MCF 10A (cell line): Measurements from ENCODE around the gene NKX2-2. TPM values are rescaled to one million over a fixed set of nuclear protein-coding genes. Genes with fewer than 3 reads are reported as not detected.

Source experiments
- BruUV-seq: library from RNA; stranded (reverse); fragments of 400-500 nt; replicated peaks from 2 replicates; lab custom pipeline; 2021; lab: Mats Ljungman, UMichigan
- CTCF ChIA-PET: fragments of 300-600 bp; sonication (Branson Sonifier 250); formaldehyde crosslinking; extraction: SDS; loops from one replicate; lab custom pipeline; 2021; ENCODE audit warnings: antibody characterized with exemption, inconsistent platforms; lab: Yijun Ruan, JAX
- POLR2A ChIA-PET: fragments of 300-600, 350-650 bp; sonication (Branson Sonifier 250); formaldehyde crosslinking; extraction: SDS; loops from one replicate; lab custom pipeline; 2020; ENCODE audit warnings: antibody characterized with exemption, inconsistent platforms; lab: Yijun Ruan, JAX
- DNase-seq: peaks from one replicate; pipeline ENCODE4 v3.0.0-alpha.2; 2018; ENCODE audit not compliant: unreplicated experiment
- H3K27ac Mint-ChIP-seq: one replicate; pipeline ENCODE4 v1.8.0; 2022; ENCODE audit warnings: mild to moderate bottlenecking, low read depth, mixed read lengths; ENCODE audit not compliant: unreplicated experiment
- H3K27me3 Mint-ChIP-seq: one replicate; pipeline ENCODE4 v1.8.0; 2022; ENCODE audit warnings: mixed read lengths; ENCODE audit not compliant: insufficient read depth, unreplicated experiment
- H3K36me3 Mint-ChIP-seq: one replicate; pipeline ENCODE4 v1.8.0; 2022; ENCODE audit warnings: mild to moderate bottlenecking, moderate library complexity, mixed read lengths; ENCODE audit not compliant: insufficient read depth, unreplicated experiment
- H3K4me1 Mint-ChIP-seq: one replicate; pipeline ENCODE4 v1.8.0; 2022; ENCODE audit warnings: mixed read lengths; ENCODE audit not compliant: insufficient read depth, unreplicated experiment
- H3K4me3 Mint-ChIP-seq: one replicate; pipeline ENCODE4 v1.8.0; 2022; ENCODE audit warnings: mild to moderate bottlenecking, moderate library complexity, mixed read lengths; ENCODE audit not compliant: unreplicated experiment
- H3K9me3 Mint-ChIP-seq: one replicate; pipeline ENCODE4 v1.8.0; 2022; ENCODE audit warnings: mixed read lengths; ENCODE audit not compliant: unreplicated experiment
- CTCF ChIP-seq: fragments of 200-600 bp; IDR thresholded peaks from one replicate; pipeline ENCODE4 v1.8.0; 2022; ENCODE audit warnings: antibody characterized with exemption, mild to moderate bottlenecking; ENCODE audit not compliant: unreplicated experiment
- intact Hi-C: fragments of 100-400 bp; cut with micrococcal nuclease; formaldehyde crosslinking; loops from 2 replicates; pipeline ENCODE4 v1.14.1; 2022
- total RNA-seq: library from RNA; stranded (reverse); gene quantifications from 2 replicates; pipeline ENCODE4 v1.2.3, GENCODE V29; 2022

NKX2-2 gene
- total RNA-seq, 1 experiment from 2014 or later, result not detected

- Mint-ChIP-seq H3K27me3 (peaks cover 34% of the 10 kb centered on the region), H3K36me3 (no peaks in the 10 kb centered on the region), H3K27ac (no peak overlapping the region), H3K9me3 (no peaks in the 10 kb centered on the region), H3K4me3 (no peak overlapping the region), H3K4me1 (peaks cover 4% of the 10 kb centered on the region)
- DNase-seq, result no peak
- no peak for TF ChIP-seq CTCF
- intact Hi-C loops, result no loop called here
- ChIA-PET POLR2A (interaction anchor here (0.6 kb wide), 1 partner anchor 716 kb away, joined by 5 read pairs; no protein-coding TSS in a partner anchor), CTCF (interaction anchor here (0.5 to 9.5 kb wide), 12 partner anchors 13 to 722 kb away, joined by 3 to 99 read pairs (median 4); no protein-coding TSS in a partner anchor)
- BruUV-seq, result no TSS peak
Observed at GRCh38 chr20:21557241-21558020, 43.6 kb upstream of the NKX2-2 start.

- H3K4me3 Mint-ChIP-seq, result no peak overlapping the region
- ChIA-PET POLR2A (interaction anchor here (0.6 kb wide), 1 partner anchor 344 kb away, joined by 3 read pairs; no protein-coding TSS in a partner anchor), CTCF (interaction anchor here (0.6 to 9.5 kb wide), 10 partner anchors 14 to 696 kb away, joined by 3 to 99 read pairs (median 5); no protein-coding TSS in a partner anchor)
- no peak overlapping the region for H3K27ac Mint-ChIP-seq
- peaks cover 4% of the 10 kb centered on the region for H3K4me1 Mint-ChIP-seq
- no peak for TF ChIP-seq CTCF
- no peaks in the 10 kb centered on the region for H3K36me3 Mint-ChIP-seq
- no peaks in the 10 kb centered on the region for H3K9me3 Mint-ChIP-seq
- intact Hi-C loops, result no loop called here
- H3K27me3 Mint-ChIP-seq, result peaks cover 27% of the 10 kb centered on the region
- DNase-seq, result no peak
- BruUV-seq, result no TSS peak
Observed at GRCh38 chr20:21556398-21556797, 42.5 kb upstream of the NKX2-2 start.

- Mint-ChIP-seq H3K9me3 (no peaks in the 10 kb centered on the region), H3K36me3 (no peaks in the 10 kb centered on the region), H3K4me1 (peaks cover 4% of the 10 kb centered on the region), H3K27ac (no peak overlapping the region), H3K27me3 (peaks cover 26% of the 10 kb centered on the region), H3K4me3 (no peak overlapping the region)
- no TSS peak for BruUV-seq
- POLR2A ChIA-PET, result interaction anchor here (0.6 kb wide), 1 partner anchor 10 kb away, joined by 3 read pairs; no protein-coding TSS in a partner anchor
- intact Hi-C loops, result no loop called here
- CTCF ChIA-PET, result interaction anchor here (0.6 to 9.5 kb wide), 8 partner anchors 15 to 695 kb away, joined by 3 to 99 read pairs (median 6); no protein-coding TSS in a partner anchor
- no peak for DNase-seq
- TF ChIP-seq CTCF, result no peak
Observed at GRCh38 chr20:21555470-21556120, 41.7 kb upstream of the NKX2-2 start.

- no peak overlapping the region for H3K4me3 Mint-ChIP-seq
- H3K9me3 Mint-ChIP-seq, result no peaks in the 10 kb centered on the region
- peaks cover 4% of the 10 kb centered on the region for H3K4me1 Mint-ChIP-seq
- ChIA-PET CTCF (interaction anchor here (0.6 to 9.5 kb wide), 4 partner anchors 16 to 319 kb away, joined by 4 to 99 read pairs (median 10); no protein-coding TSS in a partner anchor), POLR2A (no interaction called here)
- H3K27me3 Mint-ChIP-seq, result peaks cover 20% of the 10 kb centered on the region
- no peak overlapping the region for H3K27ac Mint-ChIP-seq
- DNase-seq, result no peak
- H3K36me3 Mint-ChIP-seq, result no peaks in the 10 kb centered on the region
- no peak for TF ChIP-seq CTCF
- no TSS peak for BruUV-seq
- intact Hi-C loops, result no loop called here
Observed at GRCh38 chr20:21554985-21555384, 41.1 kb upstream of the NKX2-2 start.
